Right atrium auricular region (tissue), 2 donors: ENCODE results near the gene GYG1. TPM values are rescaled to one million over a fixed set of nuclear protein-coding genes. Genes with fewer than 3 reads are reported as not detected.
"Not testable (repeated sequence)": the region's sequence is repeated elsewhere in the genome, so short reads cannot be mapped to it uniquely, and the experiment has no call there.

Experiments used
- DNase-seq: peaks from one replicate; pipeline ENCODE4 v3.0.0-alpha.2; 2019; ENCODE audit warnings: low spot score
- H3K27ac ChIP-seq, 2 donors: fragments of 200-600 bp; sonication (generic); 1 replicate in 1 of 2; 2 replicates in 1 of 2; pipeline ENCODE4 v1.5.1; 2016 to 2019
- H3K27me3 ChIP-seq, 2 donors: fragments of 200-600 bp; sonication (generic); one replicate each; pipeline versions ENCODE4 v1.5.1 to v1.6.0; 2017 to 2019
- H3K36me3 ChIP-seq: fragments of 200-600 bp; sonication (generic); one replicate; pipeline ENCODE4 v1.5.1; 2016
- H3K4me1 ChIP-seq, 2 donors: fragments of 200-600 bp; sonication (generic); one replicate each; pipeline versions ENCODE4 v1.5.1 to v1.6.0; 2017 to 2019
- H3K4me3 ChIP-seq, 2 donors: fragments of 200-600 bp; sonication (generic); 1 replicate in 1 of 2; 2 replicates in 1 of 2; pipeline ENCODE4 v1.5.1; 2017 to 2019; ENCODE audit warnings: mild to moderate bottlenecking in 1 of 2, moderate library complexity in 1 of 2
- H3K9me3 ChIP-seq, 2 donors: fragments of 200-600 bp; sonication (generic); one replicate each; pipeline ENCODE4 v1.5.1; 2019
- CTCF ChIP-seq, 2 donors: fragments of 200-600 bp; sonication (generic); IDR thresholded peaks; one replicate each; pipeline ENCODE4 v1.5.1; 2019; ENCODE audit warnings: antibody characterized with exemption in 2 of 2
- total RNA-seq, 2 donors: library from RNA; depleted of rRNA; stranded (reverse); fragments of >200 nt; gene quantifications; one replicate each; pipeline ENCODE4 v1.1.0, GENCODE V29; 2016

Gene GYG1
- total RNA-seq, 2 donors from 2014 or later, result 67.9 to 70.7 TPM

GRCh38 chr3:148974726-148975125, 16.6 kb upstream of the GYG1 start:
- TF ChIP-seq CTCF (IDR thresholded peaks at IDR 0.05), result no peak
- Histone ChIP-seq H3K4me1 (peaks cover 0 to 16% of the 10 kb centered on the region in 2 donors), H3K27ac (peak overlapping the region; percentile 78 to 91), H3K4me3 (no peak overlapping the region), H3K27me3 (no peaks in the 10 kb centered on the region), H3K9me3 (no peaks in the 10 kb centered on the region), H3K36me3 (no peaks in the 10 kb centered on the region)
- DNase-seq, result no peak

- no peak for DNase-seq
These were observed 16.1 kb upstream of the GYG1 start for GRCh38 chr3:148975248-148975647.

GRCh38 chr3:148975696-148976095, 15.6 kb upstream of the GYG1 start:
- Histone ChIP-seq H3K4me1 (peaks cover 0 to 16% of the 10 kb centered on the region in 2 donors), H3K36me3 (no peaks in the 10 kb centered on the region), H3K27me3 (no peaks in the 10 kb centered on the region), H3K9me3 (no peaks in the 10 kb centered on the region), H3K4me3 (no peak overlapping the region), H3K27ac (peak overlapping the region; percentile 78 to 91)
- no peak for TF ChIP-seq CTCF (IDR thresholded peaks at IDR 0.05)
- DNase-seq, result no peak

More at GRCh38 chr3:148975248-148975647, 16.1 kb upstream of the GYG1 start:
- Histone ChIP-seq H3K27me3 (no peaks in the 10 kb centered on the region), H3K4me3 (no peak overlapping the region), H3K27ac (peak overlapping the region; percentile 78 to 91), H3K36me3 (no peaks in the 10 kb centered on the region), H3K9me3 (no peaks in the 10 kb centered on the region), H3K4me1 (peaks cover 0 to 16% of the 10 kb centered on the region in 2 donors)
- no peak for TF ChIP-seq CTCF (IDR thresholded peaks at IDR 0.05)

GRCh38 chr3:148981273-148981672, 10.1 kb upstream of the GYG1 start:
- DNase-seq, result no peak
- H3K4me1 ChIP-seq, result no peaks in the 10 kb centered on the region
- no peaks in the 10 kb centered on the region for H3K9me3 ChIP-seq
- H3K4me3 ChIP-seq, result no peak overlapping the region
- no peak overlapping the region for H3K27ac ChIP-seq
- H3K36me3 ChIP-seq, result no peaks in the 10 kb centered on the region
- TF ChIP-seq CTCF (IDR thresholded peaks at IDR 0.05), result no peak
- no peaks in the 10 kb centered on the region for H3K27me3 ChIP-seq

- not testable (repeated sequence) for H3K27ac ChIP-seq, H3K4me3 ChIP-seq, DNase-seq, H3K9me3 ChIP-seq, H3K4me1 ChIP-seq, H3K36me3 ChIP-seq, H3K27me3 ChIP-seq
These were observed 3.8 kb upstream of the GYG1 start for GRCh38 chr3:148987551-148987950.

GRCh38 chr3:148990236-148990635, 1.1 kb upstream of the GYG1 start:
- Histone ChIP-seq H3K4me1 (peaks cover 0 to 18% of the 10 kb centered on the region in 2 donors), H3K36me3 (peaks cover 14% of the 10 kb centered on the region), H3K27ac (peak overlapping the region in 1 of 2 donors; percentile 99), H3K9me3 (no peaks in the 10 kb centered on the region), H3K4me3 (no peak overlapping the region), H3K27me3 (no peaks in the 10 kb centered on the region)
- DNase-seq, result no peak
- TF ChIP-seq CTCF (IDR thresholded peaks at IDR 0.05), result no peak
